Activated CD4-positive, alpha-beta T cell treated with anti-CD3 and anti-CD28 coated beads, Interleukin-2, amount 10 ng/mL, durations not matched to agents 7 days and 5 days (primary cell): Measurements from ENCODE around the gene MED12L. TPM values are rescaled to one million over a fixed set of nuclear protein-coding genes. Genes with fewer than 3 reads are reported as not detected.

Experiments used
- CTCF ChIA-PET: fragments of 350-600 bp; sonication (Branson Sonifier 250); formaldehyde crosslinking; loops from one replicate; lab custom pipeline; 2021; ENCODE audit warnings: antibody characterized with exemption; lab: Charles Lee
- POLR2A ChIA-PET: fragments of 350-600 bp; sonication (Branson Sonifier 250); formaldehyde crosslinking; loops from one replicate; lab custom pipeline; 2021; ENCODE audit warnings: antibody characterized with exemption; lab: Charles Lee
- DNase-seq: peaks from one replicate; pipeline ENCODE4 v3.0.0-alpha.2; 2020
- H3K27ac Mint-ChIP-seq: one replicate; pipeline ENCODE4 v1.8.0; 2021; ENCODE audit warnings: mild to moderate bottlenecking, moderate library complexity, mixed read lengths
- H3K27me3 Mint-ChIP-seq: one replicate; pipeline ENCODE4 v1.8.0; 2021; ENCODE audit warnings: mixed read lengths
- H3K36me3 Mint-ChIP-seq: one replicate; pipeline ENCODE4 v1.8.0; 2021; ENCODE audit warnings: low read depth, mixed read lengths
- H3K4me1 Mint-ChIP-seq: one replicate; pipeline ENCODE4 v1.8.0; 2021; ENCODE audit warnings: mixed read lengths
- H3K4me3 Mint-ChIP-seq: one replicate; pipeline ENCODE4 v1.8.0; 2021; ENCODE audit warnings: mild to moderate bottlenecking, moderate library complexity, mixed read lengths
- H3K9me3 Mint-ChIP-seq: one replicate; pipeline ENCODE4 v1.8.0; 2021; ENCODE audit warnings: mixed read lengths
- total RNA-seq, 2 experiments: library from RNA; stranded (reverse); gene quantifications; one replicate each; pipeline ENCODE4 v1.2.3, GENCODE V29; 2021

Gene MED12L
- total RNA-seq, 2 experiments from 2014 or later, result 0.35 to 0.92 TPM

DNA sequence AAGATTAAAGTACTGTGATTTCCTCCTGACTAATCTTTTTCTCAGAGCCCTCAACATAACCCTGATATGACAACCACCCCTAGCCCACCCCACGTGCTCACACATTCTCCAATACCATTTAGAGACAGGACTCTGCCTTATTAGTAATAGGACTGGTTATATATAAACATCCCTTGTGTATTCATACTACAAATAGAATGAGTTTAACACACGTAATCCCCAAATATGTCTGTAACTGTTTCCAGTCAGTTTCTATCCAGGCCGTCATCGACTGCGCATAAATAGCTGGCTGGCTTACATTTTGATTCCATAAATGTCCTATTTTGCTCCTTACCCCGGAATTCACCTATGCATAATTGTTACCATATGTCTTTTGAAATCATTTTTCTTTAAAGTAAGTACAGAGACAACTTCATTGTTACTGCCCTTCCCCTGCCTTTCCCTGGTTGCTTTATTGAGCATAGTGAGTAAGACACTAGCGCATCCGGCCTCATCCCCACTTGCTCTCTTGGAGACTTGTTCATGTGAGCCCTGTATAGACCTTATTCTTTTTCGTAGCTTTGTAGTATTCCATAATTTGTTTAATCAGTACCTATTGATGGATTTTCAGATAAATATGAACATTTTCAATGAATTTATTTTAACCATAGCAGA, 196.3 kb downstream of the MED12L start:
- POLR2A ChIA-PET, result no interaction called here
- no peaks in the 10 kb centered on the region for H3K9me3 Mint-ChIP-seq
- peaks cover 52% of the 10 kb centered on the region for H3K4me1 Mint-ChIP-seq
- no peak overlapping the region for H3K4me3 Mint-ChIP-seq
- H3K27me3 Mint-ChIP-seq, result no peaks in the 10 kb centered on the region
- H3K36me3 Mint-ChIP-seq, result no peaks in the 10 kb centered on the region
- no peak overlapping the region for H3K27ac Mint-ChIP-seq
- CTCF ChIA-PET, result interaction anchor here (0.7 to 6.1 kb wide), 10 partner anchors 11 to 1879 kb away, joined by 3 to 55 read pairs (median 4); no protein-coding TSS in a partner anchor
- DNase-seq, result no peak

GRCh38 chr3:151282921-151283320, 197.5 kb downstream of the MED12L start:
- H3K27ac Mint-ChIP-seq, result peak overlapping the region; percentile 60
- no peak overlapping the region for H3K4me3 Mint-ChIP-seq
- H3K36me3 Mint-ChIP-seq, result no peaks in the 10 kb centered on the region
- DNase-seq, result peak; percentile 36
- CTCF ChIA-PET, result interaction anchor here (0.9 to 6.1 kb wide), 5 partner anchors 56 to 115 kb away, joined by 3 to 55 read pairs (median 4); no protein-coding TSS in a partner anchor
- H3K27me3 Mint-ChIP-seq, result no peaks in the 10 kb centered on the region
- POLR2A ChIA-PET, result no interaction called here
- peaks cover 46% of the 10 kb centered on the region for H3K4me1 Mint-ChIP-seq
- H3K9me3 Mint-ChIP-seq, result no peaks in the 10 kb centered on the region

- peaks cover 42% of the 10 kb centered on the region for H3K4me1 Mint-ChIP-seq
- peak overlapping the region; percentile 60 for H3K27ac Mint-ChIP-seq
- no peak overlapping the region for H3K4me3 Mint-ChIP-seq
- no peaks in the 10 kb centered on the region for H3K9me3 Mint-ChIP-seq
- ChIA-PET CTCF (interaction anchor here (0.8 to 1.7 kb wide), 3 partner anchors 56 to 115 kb away, joined by 4 to 12 read pairs (median 5); no protein-coding TSS in a partner anchor), POLR2A (no interaction called here)
- no peaks in the 10 kb centered on the region for H3K27me3 Mint-ChIP-seq
- DNase-seq, result no peak
- H3K36me3 Mint-ChIP-seq, result no peaks in the 10 kb centered on the region
These were observed 197.9 kb downstream of the MED12L start for GRCh38 chr3:151283387-151283786.

GRCh38 chr3:151283907-151284461, 198.5 kb downstream of the MED12L start:
- ChIA-PET CTCF (interaction anchor here (0.6 to 1.7 kb wide), 8 partner anchors 21 to 116 kb away, joined by 3 to 5 read pairs (median 4); no protein-coding TSS in a partner anchor), POLR2A (no interaction called here)
- H3K9me3 Mint-ChIP-seq, result no peaks in the 10 kb centered on the region
- DNase-seq, result peak; percentile 32
- H3K4me1 Mint-ChIP-seq, result peaks cover 36% of the 10 kb centered on the region
- no peaks in the 10 kb centered on the region for H3K27me3 Mint-ChIP-seq
- H3K27ac Mint-ChIP-seq, result peak overlapping the region; percentile 67
- H3K36me3 Mint-ChIP-seq, result no peaks in the 10 kb centered on the region
- H3K4me3 Mint-ChIP-seq, result peak overlapping the region; percentile 9

DNA sequence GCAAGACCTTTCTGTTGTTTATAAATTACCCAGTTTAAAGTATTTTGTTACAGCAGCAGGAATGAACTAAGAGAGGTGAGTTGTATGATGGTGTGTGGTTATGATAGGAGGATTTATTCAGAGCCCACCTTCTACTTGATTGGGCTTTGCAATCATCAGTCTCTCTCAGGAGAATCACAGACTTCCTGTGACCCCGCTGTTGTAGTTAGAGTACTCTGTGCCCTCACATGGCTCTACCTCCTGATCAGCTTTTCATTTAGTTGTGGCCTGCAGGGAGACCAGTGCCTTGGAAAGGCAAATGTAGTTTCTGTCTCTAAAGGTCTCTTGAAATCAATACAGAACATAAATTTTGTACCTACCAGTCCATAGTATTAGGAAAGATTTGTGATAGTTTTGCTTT, 200.5 kb downstream of the MED12L start:
- Mint-ChIP-seq H3K36me3 (no peaks in the 10 kb centered on the region), H3K4me1 (peaks cover 27% of the 10 kb centered on the region), H3K9me3 (no peaks in the 10 kb centered on the region), H3K4me3 (no peak overlapping the region), H3K27ac (no peak overlapping the region), H3K27me3 (no peaks in the 10 kb centered on the region)
- ChIA-PET CTCF (interaction anchor here (1.1 to 1.8 kb wide), 4 partner anchors 13 to 123 kb away, joined by 4 to 6 read pairs (median 4); no protein-coding TSS in a partner anchor), POLR2A (no interaction called here)
- DNase-seq, result no peak

GRCh38 chr3:151289445-151289844, 204.0 kb downstream of the MED12L start:
- ChIA-PET CTCF (interaction anchor here (1.4 kb wide), 1 partner anchor 122 kb away, joined by 5 read pairs; no protein-coding TSS in a partner anchor), POLR2A (no interaction called here)
- no peaks in the 10 kb centered on the region for H3K9me3 Mint-ChIP-seq
- H3K4me3 Mint-ChIP-seq, result no peak overlapping the region
- no peaks in the 10 kb centered on the region for H3K27me3 Mint-ChIP-seq
- H3K36me3 Mint-ChIP-seq, result no peaks in the 10 kb centered on the region
- peaks cover 5% of the 10 kb centered on the region for H3K4me1 Mint-ChIP-seq
- no peak for DNase-seq
- H3K27ac Mint-ChIP-seq, result no peak overlapping the region

DNA sequence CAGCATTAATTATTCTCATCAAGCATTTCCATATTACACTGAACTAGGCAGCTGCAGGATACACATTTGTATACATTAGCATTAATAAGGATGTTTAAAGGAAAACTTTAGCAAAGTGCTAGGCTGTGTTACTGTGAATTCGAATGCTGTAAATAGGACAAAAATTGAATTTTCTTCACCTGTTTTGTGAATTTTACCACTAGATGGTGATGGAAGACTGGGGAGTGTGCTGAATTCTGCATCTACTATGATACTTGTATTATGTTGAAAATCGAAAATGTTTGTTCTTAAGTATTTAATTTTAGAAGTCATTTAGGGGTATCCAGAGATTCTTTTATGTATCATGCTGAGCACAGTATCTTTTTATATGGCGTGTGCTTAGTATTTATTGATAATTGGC, 205.2 kb downstream of the MED12L start:
- DNase-seq, result no peak
- Mint-ChIP-seq H3K4me3 (no peak overlapping the region), H3K4me1 (no peaks in the 10 kb centered on the region), H3K36me3 (no peaks in the 10 kb centered on the region), H3K27me3 (no peaks in the 10 kb centered on the region), H3K9me3 (no peaks in the 10 kb centered on the region), H3K27ac (no peak overlapping the region)
- ChIA-PET CTCF (interaction anchor here (1.3 kb wide), 1 partner anchor 56 kb away, joined by 3 read pairs; no protein-coding TSS in a partner anchor), POLR2A (no interaction called here)

- H3K27ac Mint-ChIP-seq, result no peak overlapping the region
- H3K4me3 Mint-ChIP-seq, result no peak overlapping the region
- H3K9me3 Mint-ChIP-seq, result no peaks in the 10 kb centered on the region
- DNase-seq, result no peak
- H3K27me3 Mint-ChIP-seq, result peaks cover 2% of the 10 kb centered on the region
- CTCF ChIA-PET, result interaction anchor here (0.8 to 1.4 kb wide), 4 partner anchors 10 to 57 kb away, joined by 3 to 4 read pairs (median 4); no protein-coding TSS in a partner anchor
- no peaks in the 10 kb centered on the region for H3K36me3 Mint-ChIP-seq
- POLR2A ChIA-PET, result no interaction called here
- H3K4me1 Mint-ChIP-seq, result no peaks in the 10 kb centered on the region
These were observed 207.7 kb downstream of the MED12L start for GRCh38 chr3:151293127-151293526.

GRCh38 chr3:151296226-151296625, 210.8 kb downstream of the MED12L start:
- Mint-ChIP-seq H3K27me3 (peaks cover 8% of the 10 kb centered on the region), H3K36me3 (no peaks in the 10 kb centered on the region), H3K9me3 (no peaks in the 10 kb centered on the region), H3K27ac (no peak overlapping the region), H3K4me3 (no peak overlapping the region), H3K4me1 (no peaks in the 10 kb centered on the region)
- no peak for DNase-seq
- POLR2A ChIA-PET, result no interaction called here
- CTCF ChIA-PET, result no interaction called here

DNA sequence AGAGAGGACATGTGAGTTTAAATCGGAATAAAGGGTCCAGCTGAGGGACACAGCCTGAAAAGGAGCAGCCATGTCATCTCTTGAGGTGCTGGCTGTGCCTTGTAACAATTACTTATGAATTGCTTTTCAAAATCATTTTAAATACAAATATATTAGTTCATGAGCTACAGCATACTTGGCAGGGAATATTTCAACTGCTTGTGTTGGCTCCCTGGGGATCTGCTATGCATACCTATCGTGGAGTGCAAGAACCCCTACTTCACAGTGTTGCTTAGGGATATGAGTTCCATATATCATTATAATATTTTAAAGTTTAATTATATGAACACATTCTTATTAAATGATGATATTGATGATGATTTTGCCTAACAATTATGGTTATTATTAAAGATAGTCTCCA, 212.0 kb downstream of the MED12L start:
- H3K36me3 Mint-ChIP-seq, result no peaks in the 10 kb centered on the region
- CTCF ChIA-PET, result interaction anchor here (0.7 to 1.5 kb wide), 2 partner anchors 8 to 21 kb away, joined by 3 read pairs; no protein-coding TSS in a partner anchor
- POLR2A ChIA-PET, result no interaction called here

GRCh38 chr3:151299006-151299405, 213.5 kb downstream of the MED12L start:
- H3K4me3 Mint-ChIP-seq, result no peak overlapping the region
- peaks cover 8% of the 10 kb centered on the region for H3K4me1 Mint-ChIP-seq
- DNase-seq, result no peak
- POLR2A ChIA-PET, result no interaction called here
- CTCF ChIA-PET, result interaction anchor here (0.9 kb wide), 1 partner anchor 12 kb away, joined by 4 read pairs; no protein-coding TSS in a partner anchor
- peaks cover 1% of the 10 kb centered on the region for H3K36me3 Mint-ChIP-seq
- H3K9me3 Mint-ChIP-seq, result no peaks in the 10 kb centered on the region
- H3K27me3 Mint-ChIP-seq, result peaks cover 8% of the 10 kb centered on the region
- no peak overlapping the region for H3K27ac Mint-ChIP-seq

More for the DNA sequence above, 212.0 kb downstream of the MED12L start:
- DNase-seq, result no peak
- no peaks in the 10 kb centered on the region for H3K9me3 Mint-ChIP-seq
- H3K27ac Mint-ChIP-seq, result no peak overlapping the region
- H3K4me1 Mint-ChIP-seq, result peaks cover 4% of the 10 kb centered on the region
- no peak overlapping the region for H3K4me3 Mint-ChIP-seq
- peaks cover 8% of the 10 kb centered on the region for H3K27me3 Mint-ChIP-seq

DNA sequence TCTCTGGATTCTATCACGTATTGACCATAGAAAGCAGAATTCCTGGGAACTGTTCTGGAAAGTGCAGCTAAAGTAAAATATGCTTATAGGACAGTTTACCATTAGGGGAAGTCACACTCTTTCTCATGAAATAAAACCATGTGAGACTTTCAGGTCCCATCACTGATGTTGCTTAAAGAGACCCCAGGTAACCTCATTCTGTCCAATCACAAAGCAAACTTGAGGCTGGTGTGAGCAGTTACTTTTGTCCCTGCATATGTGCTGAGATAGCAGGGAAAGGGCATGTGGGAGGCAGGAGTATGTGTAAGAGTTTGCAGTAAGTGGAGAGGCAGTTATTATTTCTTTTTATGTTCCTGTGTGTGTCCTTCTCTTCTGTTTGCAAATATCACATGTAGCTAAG, 215.1 kb downstream of the MED12L start:
- Mint-ChIP-seq H3K4me3 (no peak overlapping the region), H3K36me3 (peaks cover 1% of the 10 kb centered on the region)

GRCh38 chr3:151301787-151302186, 216.3 kb downstream of the MED12L start:
- Mint-ChIP-seq H3K27ac (no peak overlapping the region), H3K36me3 (peaks cover 1% of the 10 kb centered on the region), H3K27me3 (peaks cover 8% of the 10 kb centered on the region), H3K4me1 (peaks cover 26% of the 10 kb centered on the region), H3K4me3 (no peak overlapping the region), H3K9me3 (no peaks in the 10 kb centered on the region)
- CTCF ChIA-PET, result no interaction called here
- POLR2A ChIA-PET, result no interaction called here
- DNase-seq, result no peak

More for the DNA sequence above, 215.1 kb downstream of the MED12L start:
- no peaks in the 10 kb centered on the region for H3K9me3 Mint-ChIP-seq
- H3K4me1 Mint-ChIP-seq, result peaks cover 16% of the 10 kb centered on the region
- H3K27me3 Mint-ChIP-seq, result peaks cover 8% of the 10 kb centered on the region
- no peak overlapping the region for H3K27ac Mint-ChIP-seq
- no peak for DNase-seq
- ChIA-PET CTCF (no interaction called here), POLR2A (no interaction called here)
